Activated T-cell treated with anti-CD3 and anti-CD28 coated beads for 24 hours (primary cell): ENCODE data around the gene NKX2-1.
"Not testable (repeated sequence)": the region's sequence is repeated elsewhere in the genome, so short reads cannot be mapped to it uniquely, and the experiment has no call there.

ENCODE experiments used
- DNase-seq: peaks from one replicate; pipeline ENCODE4 v3.0.0-alpha.2; 2020; ENCODE audit warnings: low read depth

Gene NKX2-1

GRCh38 chr14:36519431-36520321 lies at the start of gene NKX2-1:
NKX2-1 (minus strand) TSS chr14:36520232; CDS start chr14:36520129, 103 bp downstream.
- DNase-seq = no peak

DNA sequence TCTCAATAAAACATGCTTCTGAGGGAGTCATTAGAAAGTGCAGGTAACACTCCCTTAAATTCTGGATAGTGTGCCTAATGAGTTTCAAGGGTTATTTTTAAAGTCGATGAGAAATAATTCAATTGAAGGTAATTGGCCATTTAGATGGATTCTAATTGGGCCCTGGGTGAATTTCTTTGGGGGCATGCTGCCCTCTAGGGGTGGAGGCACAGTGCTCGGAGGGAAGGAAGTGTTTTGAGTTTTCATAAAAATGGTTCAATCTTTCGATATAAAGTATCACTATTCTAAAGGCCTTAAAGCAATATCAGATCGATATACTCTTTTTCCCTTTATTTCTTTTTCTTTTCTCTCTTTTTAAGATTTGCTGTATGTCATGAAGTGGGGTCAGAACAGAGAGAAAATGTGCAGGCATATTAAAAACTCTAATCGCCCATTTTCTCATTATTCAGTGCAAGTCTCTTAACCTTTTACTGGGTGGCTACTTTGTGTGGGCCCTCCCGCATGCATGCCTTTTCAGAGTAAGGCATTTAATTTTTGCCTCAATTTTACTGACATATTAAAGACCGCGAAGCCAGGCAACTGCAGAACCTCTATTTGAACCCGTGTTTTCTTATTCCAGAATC lies 36.9 kb upstream of the NKX2-1 start:
- DNase-seq = peak; percentile 23

GRCh38 chr14:36555998-36556743 lies 36.1 kb upstream of the NKX2-1 start:
- DNase-seq = no peak

- no peak for DNase-seq
These were observed 33.7 kb upstream of the NKX2-1 start for GRCh38 chr14:36553656-36554260.

- DNase-seq = no peak
These were observed 30.9 kb upstream of the NKX2-1 start for GRCh38 chr14:36550899-36551298.

- not testable (repeated sequence) for DNase-seq
These were observed 24.2 kb upstream of the NKX2-1 start for GRCh38 chr14:36544280-36544679.

GRCh38 chr14:36538051-36538450 lies 18.0 kb upstream of the NKX2-1 start:
- DNase-seq = no peak

GRCh38 chr14:36529062-36529461 lies 9.0 kb upstream of the NKX2-1 start:
- no peak for DNase-seq

DNA sequence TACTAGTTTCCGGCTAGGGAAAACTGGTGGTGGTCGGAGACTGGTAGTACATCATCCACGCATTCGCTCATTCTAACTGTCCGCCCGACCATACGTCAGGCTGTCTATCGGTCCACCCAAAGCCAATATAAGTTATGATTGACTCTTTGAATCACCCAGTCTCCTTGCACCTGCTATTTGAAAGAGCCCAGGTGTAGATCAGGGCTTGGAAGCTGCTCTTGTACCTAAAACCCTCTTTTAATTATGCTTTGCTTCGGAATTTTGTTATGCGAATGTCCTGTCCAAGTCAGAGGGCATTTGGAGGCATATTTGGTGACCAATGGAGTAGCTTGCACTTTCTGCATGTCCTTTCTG lies 5.7 kb upstream of the NKX2-1 start:
- DNase-seq = no peak

DNA sequence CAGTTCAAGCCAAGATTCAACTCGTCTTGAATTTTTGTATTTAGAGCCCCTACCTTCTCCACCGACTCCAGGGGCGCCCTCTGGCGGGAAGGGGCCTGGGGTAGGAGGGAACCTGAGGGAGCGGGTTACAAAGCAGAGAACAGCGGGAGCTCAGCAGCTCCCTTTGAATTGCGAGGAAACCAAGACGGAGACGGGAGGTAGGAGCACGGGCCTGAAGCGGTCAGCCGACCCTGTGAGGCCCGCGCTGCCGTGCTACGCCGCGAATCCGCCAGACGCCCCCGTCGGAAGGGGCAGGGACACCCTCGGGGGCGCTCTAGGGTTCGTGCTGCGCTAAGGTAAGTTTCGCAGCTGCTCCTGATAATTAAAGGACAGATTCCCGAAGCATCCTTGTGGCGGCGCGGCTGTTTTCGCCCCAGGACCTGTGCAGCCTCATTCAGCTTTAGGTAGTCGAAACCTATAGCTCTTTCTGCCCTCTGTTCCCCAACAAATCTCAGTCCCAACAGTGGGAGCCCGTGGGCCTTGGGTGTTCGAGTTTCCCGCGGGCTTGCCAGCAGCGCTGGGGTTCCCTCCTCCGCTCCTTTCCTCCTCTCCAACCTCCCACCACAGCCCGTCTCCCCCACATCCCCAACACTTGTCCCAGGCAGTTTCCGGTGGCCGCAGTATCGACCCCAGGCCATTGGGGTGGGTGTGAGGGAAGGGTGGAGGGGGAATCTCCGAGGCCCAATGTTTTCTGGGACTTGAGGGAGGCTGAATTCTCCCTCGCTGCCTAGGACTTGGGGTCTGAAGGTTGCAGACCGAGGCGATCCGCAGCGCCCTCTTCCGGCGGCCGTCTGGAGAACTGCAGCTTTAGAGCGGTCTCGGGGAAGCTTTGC lies 5.1 kb upstream of the NKX2-1 start:
- DNase-seq = no peak

DNA sequence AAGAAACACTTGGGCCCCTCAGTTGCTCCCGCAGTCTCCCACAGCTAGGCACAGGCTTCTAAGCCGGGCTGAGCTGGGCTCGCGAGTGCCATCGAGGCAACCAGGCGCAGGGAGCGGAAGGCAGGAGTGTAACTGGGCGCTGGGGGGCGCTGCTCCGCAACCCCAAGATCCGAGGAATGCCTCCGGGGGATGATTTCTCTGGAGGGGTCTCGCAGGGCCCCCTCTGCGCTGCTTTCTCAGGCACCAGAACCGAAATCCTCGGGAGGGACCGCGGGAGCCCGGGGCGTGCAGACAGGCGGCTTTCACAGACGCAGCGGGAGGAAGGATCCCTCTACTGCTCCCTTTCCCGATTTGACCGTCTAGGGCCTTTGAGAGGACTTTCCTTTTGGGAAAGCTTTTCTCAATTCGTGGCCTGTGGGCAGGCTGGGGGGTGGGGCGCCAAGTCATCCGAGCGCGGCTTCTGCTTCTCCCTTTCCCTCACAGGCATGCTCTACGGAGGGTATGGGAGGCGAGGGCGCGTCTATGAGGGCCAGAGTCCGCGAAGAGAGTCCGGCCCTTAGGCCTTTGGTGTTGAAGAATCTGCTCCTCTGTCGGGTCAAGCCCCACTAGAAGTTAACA lies 4.3 kb upstream of the NKX2-1 start:
- DNase-seq = no peak

- DNase-seq = no peak
These were observed 3.1 kb upstream of the NKX2-1 start for GRCh38 chr14:36522972-36523715.

DNA sequence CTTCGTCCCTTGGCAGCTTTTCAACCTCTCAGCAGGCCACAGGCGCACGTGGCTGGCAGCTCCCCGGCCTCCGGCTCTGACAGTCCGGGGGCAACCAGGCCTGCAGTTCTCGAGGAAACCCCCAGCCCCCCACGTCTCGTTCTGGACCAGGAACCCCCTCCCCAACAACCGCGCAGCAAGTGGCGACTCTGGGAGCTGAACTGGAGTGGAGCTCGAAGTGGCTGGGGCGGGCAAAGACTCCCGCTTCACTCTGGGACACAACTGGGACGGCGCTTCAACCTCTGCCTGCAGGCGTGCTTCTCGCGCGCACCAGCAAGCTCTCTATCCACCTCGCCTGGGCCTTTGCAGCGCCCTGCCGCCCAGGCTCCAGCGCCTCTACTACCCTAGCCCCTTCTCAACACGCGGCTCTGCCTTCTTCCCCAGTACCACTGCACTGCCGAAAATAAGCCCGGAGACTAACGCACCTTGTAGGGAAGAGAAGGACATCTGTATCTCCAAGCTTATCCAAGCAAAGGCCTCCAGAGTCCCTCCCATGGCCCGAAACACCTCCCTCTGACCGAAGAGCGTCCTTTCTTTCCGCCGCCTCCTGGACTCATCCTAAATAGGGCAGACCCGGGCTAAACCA lies 2.4 kb upstream of the NKX2-1 start:
- DNase-seq = no peak

- DNase-seq = no peak
These were observed 1.7 kb upstream of the NKX2-1 start for GRCh38 chr14:36521598-36522345.

DNA sequence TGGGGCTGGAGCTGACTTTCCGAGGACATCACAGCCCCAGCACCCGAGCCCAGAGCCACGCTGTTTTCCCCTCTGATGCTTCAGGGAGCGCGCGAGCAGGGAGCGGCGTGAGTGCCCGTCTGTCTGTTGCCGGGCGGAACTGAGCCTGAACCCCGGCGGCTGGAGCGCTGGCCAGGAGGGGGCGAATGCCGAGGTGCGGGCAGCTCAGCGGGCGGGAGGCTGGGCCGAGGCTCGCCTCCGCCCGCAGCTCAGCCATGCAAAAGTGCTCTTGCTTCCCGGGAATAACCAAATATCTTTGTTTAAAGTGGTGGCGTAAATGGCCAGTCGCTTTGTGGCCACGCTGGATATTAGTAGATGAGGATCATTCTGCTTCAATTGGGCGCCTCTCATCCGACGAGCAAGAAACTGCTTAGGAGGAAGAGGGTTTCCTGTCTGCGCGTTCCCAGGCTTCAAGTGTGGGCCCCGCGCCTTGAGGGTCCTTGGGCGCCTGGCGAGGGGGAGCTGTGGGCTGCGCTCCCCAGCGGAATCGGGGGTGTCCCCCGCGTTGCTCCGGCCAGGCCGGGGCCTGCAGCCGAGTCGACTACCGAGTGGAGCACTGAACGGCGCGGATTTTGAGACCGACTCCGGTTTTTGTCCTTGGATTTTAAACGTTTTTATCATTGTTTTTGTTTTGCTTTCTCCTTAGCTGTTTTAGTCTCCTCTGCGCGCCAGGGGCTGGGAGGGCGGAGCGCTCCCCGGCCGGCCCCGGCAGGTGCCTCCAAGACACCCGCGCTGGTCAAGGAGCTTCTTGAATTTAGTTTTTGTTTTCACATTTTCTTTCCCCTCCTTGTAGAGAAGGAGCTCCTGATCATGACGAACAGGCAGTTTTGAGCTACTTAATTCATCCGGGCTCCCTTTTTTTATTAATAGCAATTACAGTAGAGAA lies 831 bp upstream of the NKX2-1 start:
- DNase-seq = no peak

DNA sequence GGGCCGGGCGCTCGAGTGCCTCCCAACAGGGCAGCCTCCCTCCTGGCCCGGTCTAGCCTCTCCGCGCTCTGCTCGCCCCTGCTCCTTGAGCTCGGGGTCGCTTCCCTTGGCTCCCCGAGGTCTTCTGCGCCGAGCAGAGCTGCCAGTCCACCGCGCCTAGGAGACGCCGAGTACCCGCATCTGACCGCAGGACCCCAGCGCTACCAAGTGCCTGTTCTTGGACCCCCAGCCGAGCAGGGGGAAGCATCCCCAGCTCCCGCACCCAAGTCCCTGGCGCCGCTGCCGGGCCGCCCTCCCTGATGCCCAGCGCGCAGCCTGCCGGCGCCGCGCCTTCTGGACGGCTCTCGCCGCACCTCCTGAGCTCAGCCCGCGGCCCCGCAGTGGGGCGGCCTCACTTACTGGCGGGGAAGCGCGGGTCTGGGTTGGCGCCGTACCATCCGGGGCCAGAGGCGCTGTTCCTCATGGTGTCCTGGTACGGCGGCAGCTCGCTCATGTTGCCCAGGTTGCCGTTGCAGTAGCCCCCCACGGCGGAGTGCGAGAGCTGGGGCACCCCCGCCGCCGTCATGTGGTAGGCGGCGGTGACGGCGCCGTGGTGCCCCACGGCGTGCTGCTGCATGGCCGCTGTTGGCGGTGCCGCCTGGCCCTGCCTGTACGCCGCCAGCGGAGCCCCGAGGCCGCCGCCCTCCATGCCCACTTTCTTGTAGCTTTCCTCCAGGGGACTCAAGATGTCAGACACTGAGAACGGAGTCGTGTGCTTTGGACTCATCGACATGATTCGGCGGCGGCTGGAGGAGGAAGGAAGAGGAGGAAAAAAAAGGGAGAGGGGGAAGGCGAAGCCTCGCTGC lies 1.2 kb downstream of the NKX2-1 start:
- no peak for DNase-seq

- no peak for DNase-seq
These were observed 1.9 kb downstream of the NKX2-1 start for GRCh38 chr14:36518031-36518585.
